ENCODE results near the gene NDC80. TPM values are rescaled to one million over a fixed set of nuclear protein-coding genes. Genes with fewer than 3 reads are reported as not detected.
A peak's percentile ranks its signal among the peaks of the same experiment; 100 is the strongest.
"Not testable (repeated sequence)": the region's sequence is repeated elsewhere in the genome, so short reads cannot be mapped to it uniquely, and the experiment has no call there.

The NDC80 gene
- total RNA-seq, result 1 to 10 TPM in 5 of 6 donors, under 1 TPM in 1; 0.89 to 1.8 (median 1.4) TPM

DNA sequence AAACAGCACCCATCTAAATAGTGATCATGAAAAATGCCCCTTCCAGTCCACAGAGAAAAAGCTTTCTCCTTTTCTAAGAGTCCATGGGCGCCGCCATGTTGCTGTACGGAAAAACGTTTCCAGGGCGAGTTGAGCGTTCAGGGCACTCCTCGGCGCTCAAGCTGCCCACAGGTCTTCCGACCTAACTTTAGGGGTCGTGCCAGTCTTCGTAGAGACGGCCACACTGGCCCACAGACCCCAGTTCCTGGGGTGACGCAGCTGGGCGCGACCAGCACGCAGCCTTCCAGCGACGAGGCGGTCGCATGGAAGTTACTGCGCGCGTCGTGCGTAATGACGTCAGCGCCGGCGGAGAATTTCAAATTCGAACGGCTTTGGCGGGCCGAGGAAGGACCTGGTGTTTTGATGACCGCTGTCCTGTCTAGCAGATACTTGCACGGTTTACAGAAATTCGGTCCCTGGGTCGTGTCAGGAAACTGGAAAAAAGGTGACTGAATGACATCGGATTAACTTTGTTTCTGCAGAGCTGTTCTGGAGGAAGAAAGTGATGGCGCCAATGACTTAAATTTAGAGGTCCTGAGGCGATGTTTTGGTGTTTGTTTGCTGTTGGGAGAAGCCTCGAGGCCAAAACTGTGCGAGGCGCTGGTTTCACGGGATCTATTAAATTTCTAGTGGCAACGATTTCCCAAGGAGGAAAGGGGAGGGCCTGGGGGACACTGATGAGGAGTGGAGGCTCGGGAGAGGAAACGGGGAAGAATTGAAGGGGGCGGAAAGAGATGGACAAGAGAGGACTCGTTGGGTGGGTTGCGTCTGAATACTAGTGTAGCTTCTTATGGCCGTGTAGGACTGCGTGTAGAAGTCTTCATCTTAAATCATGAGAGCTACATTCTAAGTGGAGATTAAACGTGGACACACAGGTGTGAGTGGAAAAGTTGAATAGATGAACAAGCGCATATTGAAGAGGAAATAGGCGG lies at the start of gene NDC80, which contains the start of gene METTL4:
Gene NDC80 (plus strand): TSS at position 358 of the 971 bp plus-strand sequence. CDS start 1,429 bp downstream, outside the sequence.
Gene METTL4 (minus strand): TSS at position 306 of the 971 bp plus-strand sequence. CDS start 4,289 bp downstream, outside the sequence.
- Histone ChIP-seq H3K27me3 (no peaks in the 10 kb centered on the region), H3K9me3 (no peaks in the 10 kb centered on the region), H3K36me3 (peaks cover 0 to 5% (median 0%) of the 10 kb centered on the region in 4 donors), H3K4me1 (peaks cover 15 to 34% (median 21%) of the 10 kb centered on the region in 4 donors), H3K4me3 (peak within 1 kb of the TSS; percentile 48 to 71 (median 66)), H3K27ac (peak within 1 kb of the TSS; percentile 94 to 99 (median 98))
- ATAC-seq (ENCODE audit: low FRiP score in 2 of 2), result peak; percentile 91 to 97
- peak; percentile 79 to 95 for DNase-seq
- TF ChIP-seq EP300 (IDR thresholded peaks at IDR 0.05) (no peak), POLR2AphosphoS5 (IDR thresholded peaks at IDR 0.05) (peak; percentile 83 to 85), CTCF (IDR thresholded peaks at IDR 0.05) (peak in 1 of 6 experiments; percentile 8), POLR2A (IDR thresholded peaks at IDR 0.05) (peak in 3 of 4 donors; percentile 39 to 69 (median 48))
- 0 to 1% methylated on average over 36 to 55 of the region's 55 CpGs for WGBS, 2 donors

DNA sequence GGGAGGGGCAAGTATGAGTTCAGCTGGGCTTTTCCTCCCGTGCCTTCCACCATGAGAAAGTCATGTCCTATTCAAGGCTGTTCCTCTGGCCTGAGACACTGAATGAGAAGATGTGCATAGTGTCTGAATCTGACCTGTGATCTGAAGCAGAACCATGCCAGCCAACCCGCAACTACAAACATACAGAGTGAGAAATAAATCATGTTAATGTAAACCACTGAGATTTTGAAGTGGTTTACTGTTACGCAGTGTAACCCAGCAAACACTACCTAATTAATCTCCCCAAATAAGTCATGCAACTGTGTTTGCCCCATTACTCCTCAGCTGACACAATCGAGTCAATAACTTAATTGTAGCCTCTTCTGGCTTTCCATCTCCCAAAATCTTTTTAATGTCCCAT lies 49.2 kb upstream of the NDC80 start:
- Histone ChIP-seq H3K27ac (no peak overlapping the region), H3K4me1 (no peaks in the 10 kb centered on the region), H3K9me3 (no peaks in the 10 kb centered on the region), H3K27me3 (no peaks in the 10 kb centered on the region), H3K36me3 (no peaks in the 10 kb centered on the region), H3K4me3 (no peak overlapping the region)
- TF ChIP-seq POLR2A (IDR thresholded peaks at IDR 0.05), result no peak
- no peak for TF ChIP-seq POLR2AphosphoS5 (IDR thresholded peaks at IDR 0.05)
- TF ChIP-seq CTCF (IDR thresholded peaks at IDR 0.05), result no peak
- DNase-seq (no peak), ATAC-seq (ENCODE audit: low FRiP score in 2 of 2) (no peak)
- whole genome bisulfite sequencing, 2 donors, result 87 to 89% methylated on average over 4 of the region's 4 CpGs

GRCh38 chr18:2524794-2525198 lies 46.6 kb upstream of the NDC80 start:
- ATAC-seq (ENCODE audit: low FRiP score in 2 of 2); H3K36me3 ChIP-seq; H3K9me3 ChIP-seq; H3K4me1 ChIP-seq; H3K27me3 ChIP-seq; H3K27ac ChIP-seq; H3K4me3 ChIP-seq; DNase-seq: not testable (repeated sequence)
- WGBS, 2 donors, result 31 to 39% methylated on average over 2 of the region's 2 CpGs

GRCh38 chr18:2526329-2526728 lies 45.0 kb upstream of the NDC80 start:
- no peaks in the 10 kb centered on the region for H3K27me3 ChIP-seq
- no peaks in the 10 kb centered on the region for H3K36me3 ChIP-seq
- H3K27ac ChIP-seq, result no peak overlapping the region
- H3K9me3 ChIP-seq, result no peaks in the 10 kb centered on the region
- WGBS, 2 donors, result 80 to 96% methylated on average over 1 to 2 of the region's 2 CpGs
- DNase-seq (no peak), ATAC-seq (ENCODE audit: low FRiP score in 2 of 2) (no peak)
- no peak for TF ChIP-seq POLR2A (IDR thresholded peaks at IDR 0.05)
- no peak for TF ChIP-seq POLR2AphosphoS5 (IDR thresholded peaks at IDR 0.05)
- no peak for TF ChIP-seq EP300 (IDR thresholded peaks at IDR 0.05)
- TF ChIP-seq CTCF (IDR thresholded peaks at IDR 0.05), result no peak
- H3K4me3 ChIP-seq, result no peak overlapping the region
- H3K4me1 ChIP-seq, result no peaks in the 10 kb centered on the region

DNA sequence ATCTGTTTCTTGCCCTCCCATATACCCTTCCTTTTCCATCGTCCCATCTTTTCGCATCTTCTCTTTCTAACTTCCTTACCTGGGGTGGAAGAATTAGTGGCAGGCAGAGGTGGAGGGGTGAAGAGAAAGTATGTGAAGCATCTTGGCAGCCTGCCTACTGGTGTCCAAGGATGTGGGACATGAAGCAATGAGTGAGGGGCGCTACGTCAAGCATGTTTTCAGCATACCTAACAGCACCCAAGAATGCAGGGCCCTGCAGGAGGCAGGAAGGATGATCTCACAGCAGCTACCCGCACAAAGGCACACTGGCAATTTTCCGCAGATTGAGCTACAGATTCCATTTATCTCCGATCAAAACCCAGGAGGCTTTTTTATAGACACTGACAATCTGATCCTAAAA lies 42.2 kb upstream of the NDC80 start:
- Histone ChIP-seq H3K27ac (no peak overlapping the region), H3K27me3 (no peaks in the 10 kb centered on the region), H3K9me3 (no peaks in the 10 kb centered on the region), H3K4me3 (no peak overlapping the region), H3K36me3 (peaks cover 0 to 2% (median 0%) of the 10 kb centered on the region in 4 donors), H3K4me1 (no peaks in the 10 kb centered on the region)
- ATAC-seq (ENCODE audit: low FRiP score in 2 of 2), result no peak
- no peak for DNase-seq
- 87 to 90% methylated on average over 7 of the region's 7 CpGs for WGBS, 2 donors
- TF ChIP-seq POLR2A (IDR thresholded peaks at IDR 0.05), result no peak
- no peak for TF ChIP-seq POLR2AphosphoS5 (IDR thresholded peaks at IDR 0.05)
- TF ChIP-seq EP300 (IDR thresholded peaks at IDR 0.05), result no peak
- TF ChIP-seq CTCF (IDR thresholded peaks at IDR 0.05), result no peak
